Transverse colon (tissue), 4 donors: Measurements from ENCODE around the gene SQOR. TPM values are rescaled to one million over a fixed set of nuclear protein-coding genes. Genes with fewer than 3 reads are reported as not detected.

ENCODE experiments used
- DNase-seq: peaks from one replicate; pipeline ENCODE4 v3.0.0-alpha.2; 2019
- H3K27ac ChIP-seq, 4 donors: fragments of 200-600 bp; sonication (generic); 2 replicates each; pipeline ENCODE4 v1.5.1; 2016 to 2018; ENCODE audit warnings: inconsistent platforms in 4 of 4
- H3K27me3 ChIP-seq: fragments of 200-600 bp; sonication (generic); 2 replicates; pipeline ENCODE4 v1.5.1; 2017; ENCODE audit warnings: inconsistent platforms
- H3K36me3 ChIP-seq, 4 donors: fragments of 200-600 bp; sonication (generic); 2 replicates each; pipeline ENCODE4 v1.5.1; 2017 to 2019; ENCODE audit warnings: inconsistent platforms in 4 of 4
- H3K4me1 ChIP-seq, 4 donors: fragments of 200-600 bp; sonication (generic); 2 replicates each; pipeline ENCODE4 v1.5.1; 2017 to 2020; ENCODE audit warnings: inconsistent platforms in 4 of 4
- H3K4me3 ChIP-seq, 4 donors: fragments of 200-600 bp; sonication (generic); 1 replicate in 1 of 4; 2 replicates in 3 of 4; pipeline versions ENCODE4 v1.5.1 to v1.6.1; 2017 to 2019; ENCODE audit warnings: inconsistent platforms in 4 of 4
- H3K9me3 ChIP-seq, 2 donors: fragments of 200-600 bp; sonication (generic); 2 replicates each; pipeline ENCODE4 v1.5.1; 2017 to 2019; ENCODE audit warnings: inconsistent platforms in 2 of 2
- CTCF ChIP-seq, 5 experiments: fragments of 200-600 bp in 3 of 5; fragments of 450-650 bp in 2 of 5; sonication (generic) in 3 of 5; IDR thresholded peaks; 1 replicate in 2 of 5; 2 replicates in 3 of 5; pipeline ENCODE4 v1.5.1; 2016 to 2017; ENCODE audit warnings: antibody characterized with exemption in 5 of 5, inconsistent platforms in 3 of 5, mild to moderate bottlenecking in 2 of 5, moderate library complexity in 1 of 5
- EP300 ChIP-seq: sonication (generic); formaldehyde crosslinking; IDR thresholded peaks from one replicate; pipeline ENCODE4 v1.6.1; 2017; ENCODE audit warnings: antibody characterized with exemption, low read depth
- POLR2A ChIP-seq: fragments of 450-650 bp; IDR thresholded peaks from one replicate; pipeline ENCODE4 v1.6.1; 2016; ENCODE audit warnings: antibody characterized with exemption, mild to moderate bottlenecking, moderate library complexity
- POLR2AphosphoS5 ChIP-seq, 3 donors: sonication (generic); formaldehyde crosslinking; IDR thresholded peaks; one replicate each; pipeline ENCODE4 v1.6.1; 2016; ENCODE audit warnings: antibody characterized with exemption in 3 of 3
- WGBS, 2 donors: methylation state at CpG; one replicate each; pipeline ENCODE4 v1.1.5; 2018; ENCODE audit warnings: low coverage in 1 of 2; 5-methylcytosine and 5-hydroxymethylcytosine counted together
- in situ Hi-C, 4 donors: fragments of 200-750 bp; cut with MboI; loops; one replicate each; pipeline versions ENCODE4 v1.15.0 to v1.15.1; 2017; ENCODE audit warnings: low sequenced_read_pairs in 3 of 4, low pct_ligation_motif_present in 1 of 4, low pct_unique_long_range_greater_than_20kb in 1 of 4
- intact Hi-C: fragments of 100-400 bp; cut with DNase I; formaldehyde crosslinking; loops from one replicate; pipeline ENCODE4 v1.15.1; 2023; ENCODE audit warnings: low total_unique reads
- total RNA-seq, 4 donors: library from RNA; depleted of rRNA; stranded (reverse); fragments of >200 nt; gene quantifications; one replicate each; pipeline ENCODE4 v1.1.0, GENCODE V29; 2016

Gene SQOR
- total RNA-seq, 4 donors from 2014 or later, result 106 to 377 (median 281) TPM

- intact Hi-C loops, result no loop called here
- 26 to 60% methylated on average over 1 of the region's 2 CpGs for WGBS, 2 donors
Measured at GRCh38 chr15:45640616-45641015, 5.8 kb downstream of the SQOR start.

DNA sequence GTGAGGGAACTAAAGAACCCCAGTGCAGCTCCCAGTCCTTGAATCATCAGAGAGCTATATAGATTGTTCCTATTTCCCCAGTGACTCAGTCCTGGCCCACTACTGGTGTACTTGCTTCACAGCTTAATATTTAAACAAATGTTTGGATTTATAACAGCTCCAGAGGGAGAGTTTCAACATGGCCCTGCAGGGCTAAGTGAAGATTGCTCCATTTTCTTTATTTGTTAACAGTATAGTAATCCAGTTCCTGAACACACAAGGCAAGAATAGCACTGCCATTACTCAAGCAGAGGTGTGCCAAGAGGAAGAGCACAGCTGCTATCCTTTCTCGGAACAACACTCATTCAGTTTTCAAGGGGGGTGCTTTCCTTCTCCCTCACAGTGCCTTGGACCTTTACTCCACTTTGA lies 6.5 kb downstream of the SQOR start:
- H3K4me1 ChIP-seq, result peaks cover 68 to 98% (median 94%) of the 10 kb centered on the region in 4 donors
- no peak overlapping the region for H3K4me3 ChIP-seq
- peak overlapping the region; percentile 96 to 97 (median 96) for H3K27ac ChIP-seq
- in situ Hi-C loops, result no loop called here
- 19 to 23% methylated on average over 1 of the region's 1 CpG for WGBS, 2 donors
- no peaks in the 10 kb centered on the region for H3K27me3 ChIP-seq
- DNase-seq, result peak; percentile 73
- H3K9me3 ChIP-seq, result no peaks in the 10 kb centered on the region
- intact Hi-C loops, result no loop called here
- H3K36me3 ChIP-seq, result no peaks in the 10 kb centered on the region
- TF ChIP-seq POLR2A, result peak; percentile 42
- TF ChIP-seq CTCF (IDR thresholded peaks at IDR 0.05), result peak in 3 of 5 experiments; percentile 19 to 72 (median 63)
- TF ChIP-seq POLR2AphosphoS5 (IDR thresholded peaks at IDR 0.05), result peak; percentile 87 to 96 (median 91)
- peak; percentile 90 for TF ChIP-seq EP300

More at GRCh38 chr15:45640616-45641015, 5.8 kb downstream of the SQOR start:
- Histone ChIP-seq H3K9me3 (no peaks in the 10 kb centered on the region), H3K4me1 (peaks cover 61 to 93% (median 89%) of the 10 kb centered on the region in 4 donors), H3K27me3 (no peaks in the 10 kb centered on the region), H3K27ac (peak overlapping the region; percentile 96 to 97 (median 96)), H3K4me3 (peak overlapping the region in 1 of 4 donors; percentile 16), H3K36me3 (no peaks in the 10 kb centered on the region)
- TF ChIP-seq POLR2AphosphoS5 (IDR thresholded peaks at IDR 0.05) (peak in 1 of 3 donors; percentile 44), CTCF (IDR thresholded peaks at IDR 0.05) (no peak)
- in situ Hi-C loops, result no loop called here
- no peak for DNase-seq

GRCh38 chr15:45641999-45642932 lies 7.4 kb downstream of the SQOR start:
- no peaks in the 10 kb centered on the region for H3K36me3 ChIP-seq
- peak overlapping the region in 1 of 4 donors; percentile 2 for H3K4me3 ChIP-seq
- H3K27me3 ChIP-seq, result no peaks in the 10 kb centered on the region
- no peak for DNase-seq
- WGBS, 2 donors, result 29 to 43% methylated on average over 7 of the region's 7 CpGs
- TF ChIP-seq POLR2AphosphoS5 (IDR thresholded peaks at IDR 0.05), result no peak
- in situ Hi-C loops, result no loop called here
- intact Hi-C loops, result no loop called here
- peaks cover 74 to 98% (median 93%) of the 10 kb centered on the region in 4 donors for H3K4me1 ChIP-seq
- H3K9me3 ChIP-seq, result no peaks in the 10 kb centered on the region
- H3K27ac ChIP-seq, result peak overlapping the region; percentile 96 to 97 (median 96)

DNA sequence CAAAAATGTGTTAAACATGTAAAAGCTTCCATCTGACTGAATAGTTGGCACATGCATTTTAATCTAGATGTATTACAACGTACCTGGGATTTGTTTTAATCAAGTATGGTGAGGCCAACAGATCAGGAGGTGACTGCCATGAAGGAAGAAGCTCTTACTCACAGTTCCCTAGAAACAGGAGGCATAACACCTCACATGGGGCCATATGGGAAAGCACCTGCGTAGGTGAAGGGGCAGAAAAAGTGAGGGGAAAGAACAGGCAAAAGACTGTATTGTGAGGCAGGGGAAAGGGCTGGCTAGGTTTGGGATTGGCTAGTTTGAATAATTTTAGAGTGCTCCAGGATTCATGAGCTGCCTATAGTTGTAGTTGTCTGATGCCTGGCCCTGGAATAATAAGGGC lies 9.6 kb downstream of the SQOR start:
- in situ Hi-C loops, result no loop called here
- Histone ChIP-seq H3K4me1 (peaks cover 76 to 100% (median 93%) of the 10 kb centered on the region in 4 donors), H3K9me3 (no peaks in the 10 kb centered on the region), H3K4me3 (no peak overlapping the region), H3K27ac (peak overlapping the region; percentile 96 to 97 (median 96)), H3K27me3 (no peaks in the 10 kb centered on the region), H3K36me3 (no peaks in the 10 kb centered on the region)
- TF ChIP-seq EP300, result no peak
- DNase-seq, result no peak
- 33 to 43% methylated on average over 2 of the region's 2 CpGs for WGBS, 2 donors
- intact Hi-C loops, result no loop called here
